Bronchial smooth muscle cell (primary cell): ENCODE measurements around the gene LARGE2. TPM values are rescaled to one million over a fixed set of nuclear protein-coding genes. Genes with fewer than 3 reads are reported as not detected.

Source experiments
- total RNA-seq: library from RNA; depleted of rRNA; stranded (reverse); fragments of >200 nt; gene quantifications from 2 replicates; pipeline ENCODE4 v1.2.1, GENCODE V29; 2014

The LARGE2 gene
- under 0.01 TPM in 1 of 2 replicates, not detected in the other for total RNA-seq

GRCh38 chr11:45922425-45923082 lies at the start of gene LARGE2:
LARGE2 (plus strand) TSS chr11:45922656; CDS start chr11:45922883, 227 bp downstream.

GRCh38 chr11:45885274-45885920 lies 37.1 kb upstream of the LARGE2 start, which contains the start of gene MAPK8IP1:
MAPK8IP1 (plus strand) TSS chr11:45885651; CDS start chr11:45885821, 170 bp downstream.

GRCh38 chr11:45906965-45907611 lies 15.4 kb upstream of the LARGE2 start, which contains the start of gene FREY1:
FREY1 (minus strand) TSS chr11:45907271; CDS start chr11:45907245, 26 bp downstream.

GRCh38 chr11:45917623-45918330 lies 4.7 kb upstream of the LARGE2 start, which contains the start of gene PEX16:
PEX16 (minus strand) TSS chr11:45917877; CDS start chr11:45917811, 66 bp downstream.

Other genes starting within 250 kb of the LARGE2 start
- 5.0 and 5.1 TPM in 2 replicates for gene SLC35C1, start 117.5 kb upstream of the LARGE2 start, total RNA-seq
- 12.9 and 18.4 TPM in 2 replicates for gene CRY2, start 75.2 kb upstream of the LARGE2 start, total RNA-seq
- 9.4 and 9.5 TPM in 2 replicates for gene MAPK8IP1, start 37.0 kb upstream of the LARGE2 start, total RNA-seq
- gene FREY1, start 15.4 kb upstream of the LARGE2 start, total RNA-seq = 1.2 and 2.2 TPM in 2 replicates
- gene PEX16, start 4.8 kb upstream of the LARGE2 start, total RNA-seq = 32.3 and 33.5 TPM in 2 replicates
- gene PHF21A, start 198.8 kb downstream of the LARGE2 start, total RNA-seq = 9.0 and 9.6 TPM in 2 replicates